ENCODE measurements around the gene MYOF. TPM values are rescaled to one million over a fixed set of nuclear protein-coding genes. Genes with fewer than 3 reads are reported as not detected.

The MYOF gene
- total and polyA plus RNA-seq, 3 experiments from 2014 or later: 57.0 to 62.8 TPM; not detected in 1

- Mint-ChIP-seq H3K4me3 (no peak overlapping the region), H3K9me3 (peaks cover 0 to 8% (median 0%) of the 10 kb centered on the region in 5 donors), H3K27me3 (peaks cover 0 to 5% of the 10 kb centered on the region in 2 donors), H3K36me3 (no peaks in the 10 kb centered on the region), H3K27ac (no peak overlapping the region), H3K4me1 (peaks cover 0 to 5% (median 4%) of the 10 kb centered on the region in 3 donors)
- Histone ChIP-seq H3K4me3 (ENCODE audit: low read length) (no peak overlapping the region), H3K4me1 (ENCODE audit: insufficient read depth, low read length) (no peaks in the 10 kb centered on the region), H3K27ac (ENCODE audit: low read depth, low read length) (no peak overlapping the region), H3K9me3 (ENCODE audit: low read length) (no peaks in the 10 kb centered on the region), H3K27me3 (ENCODE audit: insufficient read depth, low read length, poor library complexity, severe bottlenecking) (no peaks in the 10 kb centered on the region), H3K36me3 (ENCODE audit: insufficient read depth, low read length) (no peaks in the 10 kb centered on the region)
- ChIA-PET CTCF (no interaction called here), POLR2A (no interaction called here)
- no peak for DNase-seq
Observed at GRCh38 chr10:93266858-93267257, 215.3 kb downstream of the MYOF start.

GRCh38 chr10:93261961-93262610 is 220.0 kb downstream of the MYOF start:
- H3K9me3 Mint-ChIP-seq: no peaks in the 10 kb centered on the region
- no peak for DNase-seq
- Histone ChIP-seq H3K9me3 (ENCODE audit: low read length) (no peaks in the 10 kb centered on the region), H3K27me3 (ENCODE audit: insufficient read depth, low read length, poor library complexity, severe bottlenecking) (no peaks in the 10 kb centered on the region), H3K4me3 (ENCODE audit: low read length) (no peak overlapping the region), H3K4me1 (ENCODE audit: insufficient read depth, low read length) (no peaks in the 10 kb centered on the region), H3K27ac (ENCODE audit: low read depth, low read length) (no peak overlapping the region), H3K36me3 (ENCODE audit: insufficient read depth, low read length) (no peaks in the 10 kb centered on the region)
- POLR2A ChIA-PET: no interaction called here
- H3K4me3 Mint-ChIP-seq: no peak overlapping the region
- CTCF ChIA-PET: no interaction called here
- no peaks in the 10 kb centered on the region for H3K4me1 Mint-ChIP-seq
- no peaks in the 10 kb centered on the region for H3K36me3 Mint-ChIP-seq
- peaks cover 0 to 7% of the 10 kb centered on the region in 2 donors for H3K27me3 Mint-ChIP-seq
- H3K27ac Mint-ChIP-seq: no peak overlapping the region

GRCh38 chr10:93261089-93261488 is 221.0 kb downstream of the MYOF start:
- no peak for DNase-seq
- CTCF ChIA-PET: no interaction called here
- Mint-ChIP-seq H3K4me3 (no peak overlapping the region), H3K36me3 (no peaks in the 10 kb centered on the region), H3K27me3 (peaks cover 0 to 4% of the 10 kb centered on the region in 2 donors), H3K9me3 (no peaks in the 10 kb centered on the region), H3K27ac (no peak overlapping the region), H3K4me1 (no peaks in the 10 kb centered on the region)
- POLR2A ChIA-PET: no interaction called here
- Histone ChIP-seq H3K9me3 (ENCODE audit: low read length) (no peaks in the 10 kb centered on the region), H3K4me3 (ENCODE audit: low read length) (no peak overlapping the region), H3K4me1 (ENCODE audit: insufficient read depth, low read length) (no peaks in the 10 kb centered on the region), H3K27ac (ENCODE audit: low read depth, low read length) (no peak overlapping the region), H3K36me3 (ENCODE audit: insufficient read depth, low read length) (no peaks in the 10 kb centered on the region), H3K27me3 (ENCODE audit: insufficient read depth, low read length, poor library complexity, severe bottlenecking) (no peaks in the 10 kb centered on the region)

- Mint-ChIP-seq H3K27ac (no peak overlapping the region), H3K4me3 (no peak overlapping the region), H3K27me3 (peaks cover 0 to 2% of the 10 kb centered on the region in 2 donors), H3K4me1 (no peaks in the 10 kb centered on the region), H3K9me3 (no peaks in the 10 kb centered on the region), H3K36me3 (no peaks in the 10 kb centered on the region)
- H3K9me3 ChIP-seq (ENCODE audit: low read length): no peaks in the 10 kb centered on the region
- ChIA-PET CTCF (no interaction called here), POLR2A (no interaction called here)
- H3K36me3 ChIP-seq (ENCODE audit: insufficient read depth, low read length): no peaks in the 10 kb centered on the region
- H3K4me3 ChIP-seq (ENCODE audit: low read length): no peak overlapping the region
- H3K4me1 ChIP-seq (ENCODE audit: insufficient read depth, low read length): no peaks in the 10 kb centered on the region
- H3K27ac ChIP-seq (ENCODE audit: low read depth, low read length): no peak overlapping the region
- no peaks in the 10 kb centered on the region for H3K27me3 ChIP-seq (ENCODE audit: insufficient read depth, low read length, poor library complexity, severe bottlenecking)
- no peak for DNase-seq
Observed at GRCh38 chr10:93259126-93259525, 223.0 kb downstream of the MYOF start.

Other genes with a start within 250 kb of the MYOF start
- 10 to 100 TPM; 41.2 to 44.4 TPM for gene CEP55, start 14.3 kb upstream of the MYOF start, total RNA-seq
- gene CEP55, start 14.3 kb upstream of the MYOF start, polyA plus RNA-seq: 0.97 TPM
- not detected for gene FFAR4, start 84.3 kb upstream of the MYOF start, total RNA-seq
- not detected for gene FFAR4, start 84.3 kb upstream of the MYOF start, polyA plus RNA-seq
- gene RBP4, start 118.9 kb upstream of the MYOF start, total RNA-seq: not detected
- gene RBP4, start 118.9 kb upstream of the MYOF start, polyA plus RNA-seq: not detected
- gene PDE6C, start 130.2 kb upstream of the MYOF start, total RNA-seq: not detected
- not detected for gene PDE6C, start 130.2 kb upstream of the MYOF start, polyA plus RNA-seq
- gene FRA10AC1, start 220.3 kb upstream of the MYOF start, total RNA-seq: 10 to 100 TPM in 1 of 2 experiments, 1 to 10 TPM in 1; 9.8 to 12.7 TPM
- 7.8 TPM for gene FRA10AC1, start 220.3 kb upstream of the MYOF start, polyA plus RNA-seq

Data from CD8-positive, alpha-beta memory T cell (primary cell).